HG03378 (cell line): Measurements from ENCODE around the gene ARID1A.
"Not testable (repeated sequence)": the region's sequence is repeated elsewhere in the genome, so short reads cannot be mapped to it uniquely, and the experiment has no call there.

Source experiments
- ATAC-seq: cut with Tn5 transposase; IDR thresholded peaks from one replicate; pipeline ENCODE4 v1.9.1; 2021; ENCODE audit warnings: mild to moderate bottlenecking, moderate library complexity; ENCODE audit not compliant: unreplicated experiment

The ARID1A gene

GRCh38 chr1:26697978-26698849 lies 2.4 kb downstream of the ARID1A start:
- no peak for ATAC-seq

DNA sequence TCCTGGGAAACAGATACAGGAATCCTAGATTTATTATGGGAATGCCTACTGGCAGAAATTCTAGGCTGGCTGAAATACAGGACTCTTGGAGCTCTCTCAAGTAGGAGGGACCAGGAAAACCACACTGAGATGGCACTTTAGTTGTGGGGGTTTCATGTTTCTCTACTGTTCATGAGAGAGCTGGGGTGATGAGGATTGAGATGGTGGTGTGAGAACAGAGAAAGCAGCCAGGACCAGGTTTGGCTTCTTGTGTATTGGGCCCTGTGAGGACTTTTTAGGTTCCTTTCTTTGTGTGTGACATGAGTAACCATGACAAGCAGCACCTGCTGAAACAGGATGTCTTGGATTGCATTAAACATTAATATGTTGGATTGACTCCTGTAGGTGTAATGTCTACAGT lies 4.9 kb downstream of the ARID1A start:
- ATAC-seq = no peak

DNA sequence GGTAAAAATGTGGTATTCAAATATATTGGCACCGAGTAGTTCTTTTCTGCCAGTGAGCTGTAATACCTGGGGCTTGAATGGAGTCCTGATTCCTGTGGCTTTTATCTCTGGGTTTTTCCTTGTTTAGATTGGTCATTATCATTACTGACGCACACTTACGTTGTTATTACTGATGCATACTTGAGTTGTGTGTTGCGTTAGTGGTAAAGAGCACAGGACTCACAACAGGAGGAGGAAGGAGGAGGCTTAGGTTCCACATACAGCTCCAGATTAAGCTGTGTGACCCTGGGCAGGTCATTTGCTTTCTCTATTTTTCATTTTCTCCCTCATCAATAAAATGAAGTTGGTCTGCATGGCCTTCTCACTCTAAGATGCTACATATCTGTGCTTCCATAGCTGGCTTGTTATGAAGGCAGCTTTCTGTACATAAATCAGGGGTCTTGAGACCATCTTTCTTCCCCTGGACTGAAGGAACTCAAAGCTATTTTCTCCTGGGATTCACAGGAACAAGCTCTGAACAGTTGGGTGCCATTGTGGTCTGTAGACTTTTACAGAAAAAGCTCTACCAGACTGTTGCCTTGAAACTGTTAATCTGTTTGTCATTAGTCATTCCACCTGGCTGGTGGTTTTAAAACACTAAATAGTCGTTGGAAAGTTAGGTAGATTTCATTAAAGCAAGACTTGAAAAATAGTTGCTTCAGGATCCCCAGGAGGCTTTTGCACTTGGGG lies 5.6 kb downstream of the ARID1A start:
- ATAC-seq = no peak

- ATAC-seq = no peak
These were observed 6.3 kb downstream of the ARID1A start for GRCh38 chr1:26701995-26702679.

- ATAC-seq = no peak
These were observed 6.8 kb downstream of the ARID1A start for GRCh38 chr1:26702680-26703038.

DNA sequence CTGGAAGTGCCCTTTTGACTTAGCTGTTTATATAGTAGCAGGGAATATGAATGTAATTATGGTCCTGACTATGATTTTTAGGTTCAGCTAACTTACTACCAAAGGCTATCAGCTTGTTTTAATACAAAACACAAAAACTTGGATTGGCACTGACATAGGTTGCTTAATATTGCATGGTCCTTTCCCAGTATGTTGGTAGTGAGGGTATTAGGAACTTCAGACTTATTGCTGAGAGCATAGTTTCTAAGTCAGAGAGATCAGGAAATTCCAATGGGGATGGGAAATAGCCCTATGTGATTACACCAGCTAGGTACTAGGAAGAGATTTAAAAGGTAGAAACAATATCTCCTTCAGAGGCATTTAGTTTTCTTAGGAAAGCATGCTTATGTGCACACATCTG lies 7.7 kb downstream of the ARID1A start:
- no peak for ATAC-seq

DNA sequence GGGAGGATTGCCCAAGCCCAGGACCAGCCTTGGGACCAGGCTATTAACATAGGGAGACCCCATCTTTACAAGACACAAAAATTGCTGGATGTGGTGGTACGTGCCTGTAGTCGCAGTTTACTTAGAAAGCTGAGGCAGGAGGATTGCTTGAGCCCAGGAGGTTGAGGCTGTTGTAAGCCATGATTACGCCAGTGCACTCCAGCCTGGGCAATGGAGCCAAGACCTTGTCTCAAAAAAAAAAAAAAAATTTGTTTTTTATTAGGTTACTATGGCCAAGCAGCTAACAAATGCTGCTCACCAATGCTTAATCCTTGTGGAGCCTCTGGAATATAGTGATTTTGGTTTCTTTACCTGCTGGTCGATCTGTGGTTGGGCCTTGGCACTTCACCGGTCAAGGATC lies 8.8 kb downstream of the ARID1A start:
- ATAC-seq = no peak

DNA sequence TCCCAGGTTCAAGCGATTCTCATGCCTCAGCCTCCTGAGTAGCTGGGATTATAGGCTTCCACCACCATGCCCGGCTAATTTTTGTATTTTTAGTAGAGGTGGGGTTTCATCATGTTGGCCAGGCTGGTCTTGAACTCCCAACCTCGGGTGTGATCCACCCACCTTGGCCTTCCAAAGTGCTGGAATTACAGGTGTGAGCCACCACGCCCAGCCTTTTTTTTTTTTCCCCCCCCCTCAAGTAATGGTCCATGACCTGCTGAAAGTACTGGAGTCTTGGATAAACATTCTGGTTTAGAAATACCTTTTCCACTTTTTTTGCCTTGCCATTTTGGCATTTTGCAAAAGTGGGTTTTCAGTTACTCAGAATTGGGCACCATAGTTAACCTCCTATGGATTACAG lies 9.4 kb downstream of the ARID1A start:
- not testable (repeated sequence) for ATAC-seq

DNA sequence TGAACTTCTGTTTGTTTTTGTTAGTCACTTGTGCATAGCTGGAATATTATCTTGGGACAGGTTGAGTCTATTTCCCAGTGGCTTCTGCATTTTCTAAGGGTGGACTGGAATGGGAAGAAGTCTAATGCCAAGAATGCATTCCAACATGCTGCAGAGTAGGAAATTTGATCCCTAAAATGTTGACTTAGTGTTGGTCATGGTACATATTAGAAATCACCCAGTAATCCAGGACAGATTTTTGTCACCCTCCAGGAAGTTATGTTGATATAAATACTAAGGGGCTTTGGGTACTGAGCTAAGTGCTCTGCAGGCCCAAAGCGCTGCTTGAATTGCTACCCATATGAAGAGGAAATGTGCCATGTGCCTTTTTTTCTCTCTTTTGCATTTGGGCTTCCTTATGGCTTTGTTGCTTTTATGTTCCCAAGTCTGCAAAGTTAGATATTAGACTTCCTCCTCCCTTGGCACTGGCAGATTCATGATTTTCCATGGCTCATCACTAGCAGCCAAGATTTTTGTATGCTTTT lies 10.0 kb downstream of the ARID1A start:
- no peak for ATAC-seq

- no peak for ATAC-seq
These were observed 10.5 kb downstream of the ARID1A start for GRCh38 chr1:26706315-26706714.

DNA sequence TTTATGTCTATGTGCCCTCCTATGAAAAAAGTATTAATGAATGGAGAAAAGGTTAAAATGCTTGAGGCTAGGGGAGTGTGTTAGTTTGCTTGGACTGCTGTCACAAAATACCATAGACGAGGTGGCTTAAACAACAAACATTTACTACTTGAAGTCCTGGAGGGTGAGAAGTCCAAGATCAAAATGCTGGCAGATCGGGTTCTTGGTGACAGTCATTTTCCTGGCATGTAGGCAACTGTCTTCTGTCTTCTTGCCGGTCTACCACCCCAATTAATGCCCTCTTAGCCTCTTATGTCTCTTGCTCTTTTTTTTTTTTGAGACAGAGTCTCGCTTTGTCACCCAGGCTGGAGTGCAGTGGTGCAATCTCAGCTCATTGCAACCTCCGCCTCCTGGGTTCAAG lies 15.0 kb downstream of the ARID1A start:
- ATAC-seq = no peak

GRCh38 chr1:26711777-26712176 lies 16.0 kb downstream of the ARID1A start:
- no peak for ATAC-seq

GRCh38 chr1:26717017-26717491 lies 21.2 kb downstream of the ARID1A start:
- no peak for ATAC-seq

- no peak for ATAC-seq
These were observed 23.4 kb downstream of the ARID1A start for GRCh38 chr1:26719205-26719604.

- no peak for ATAC-seq
These were observed 26.0 kb downstream of the ARID1A start for GRCh38 chr1:26721669-26722355.

- no peak for ATAC-seq
These were observed 27.5 kb downstream of the ARID1A start for GRCh38 chr1:26723013-26723991.

DNA sequence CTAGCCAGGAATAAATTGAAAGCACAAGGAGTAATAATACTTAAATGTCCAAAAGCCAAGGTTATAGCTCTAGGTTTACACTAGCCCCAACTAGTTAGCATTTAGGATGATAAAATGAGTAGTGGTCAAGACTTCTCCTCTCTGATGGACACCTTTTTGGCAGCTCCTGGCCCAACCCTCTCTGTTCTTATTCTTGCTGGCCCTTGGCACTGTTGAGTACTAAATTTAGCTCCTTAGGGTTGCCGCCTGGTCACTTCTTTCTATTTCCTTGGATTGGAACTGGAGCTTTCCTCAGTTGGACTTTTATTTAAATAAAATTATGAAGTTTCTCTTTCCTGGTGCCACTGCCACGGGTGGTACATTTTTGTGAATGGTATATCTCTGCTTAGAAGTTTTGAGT lies 28.3 kb downstream of the ARID1A start:
- no peak for ATAC-seq

GRCh38 chr1:26724926-26725325 lies 29.1 kb downstream of the ARID1A start:
- no peak for ATAC-seq

DNA sequence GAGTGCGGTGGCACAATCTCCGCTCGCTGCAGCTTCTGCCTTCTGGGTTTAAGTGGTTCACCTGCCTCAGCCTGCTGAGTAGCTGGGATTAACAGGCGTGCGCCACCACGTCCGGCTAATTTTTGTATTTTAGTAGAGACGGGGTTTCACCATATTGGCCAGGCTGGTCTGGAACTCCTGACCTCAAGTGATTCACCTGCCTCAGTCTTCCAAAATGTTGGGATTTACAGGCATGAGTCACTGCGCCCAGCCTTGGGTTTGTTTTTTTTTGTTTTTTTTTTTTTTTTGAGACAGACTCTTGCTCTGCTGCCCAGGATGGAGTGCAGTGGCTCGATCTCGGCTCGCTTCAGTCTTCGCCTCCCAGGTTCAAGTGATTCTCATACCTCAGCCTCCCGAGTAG lies 30.1 kb downstream of the ARID1A start:
- ATAC-seq = not testable (repeated sequence)

DNA sequence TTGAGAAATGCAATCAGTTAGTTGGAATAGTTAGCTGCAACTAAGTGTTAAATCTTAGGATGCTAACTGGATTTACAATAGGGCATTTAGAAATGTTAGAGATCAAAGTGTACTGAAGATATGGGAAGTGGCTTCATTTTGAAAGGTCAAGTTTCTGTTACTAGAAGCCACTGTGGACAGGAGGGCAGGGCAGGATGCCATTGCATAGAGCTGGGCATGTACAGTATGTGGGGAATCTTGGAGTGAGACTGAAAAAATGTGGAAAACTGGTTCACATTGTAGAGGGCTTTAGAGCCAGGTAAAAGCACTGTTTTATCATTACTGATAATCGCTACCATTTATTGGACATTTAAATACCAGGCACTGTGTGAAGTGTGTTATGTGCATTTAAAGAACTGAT lies 31.0 kb downstream of the ARID1A start:
- ATAC-seq = no peak
